Smooth muscle cell (in vitro differentiated cells): ENCODE results near the gene RTN1. TPM values are rescaled to one million over a fixed set of nuclear protein-coding genes. Genes with fewer than 3 reads are reported as not detected.

Source experiments
- DNase-seq: peaks from one replicate; lab custom pipeline; 2025; ENCODE audit not compliant: unreplicated experiment; lab: John Stamatoyannopoulos, UW
- H2AFZ ChIP-seq: fragments of 200-600 bp; sonication (generic); 2 replicates; pipeline ENCODE4 v1.6.0; 2016; ENCODE audit warnings: antibody characterized with exemption, low read depth, mild to moderate bottlenecking
- H3F3A ChIP-seq: fragments of 200-600 bp; sonication (generic); 2 replicates; pipeline ENCODE4 v1.6.0; 2017; ENCODE audit warnings: antibody characterized with exemption, low read depth
- H3K27ac ChIP-seq: fragments of 200-600 bp; sonication (generic); 2 replicates; pipeline ENCODE4 v1.5.1; 2016; ENCODE audit warnings: low read depth, mild to moderate bottlenecking
- H3K27me3 ChIP-seq: fragments of 200-600 bp; sonication (generic); 2 replicates; pipeline ENCODE4 v1.6.1; 2016; ENCODE audit warnings: low read depth, mild to moderate bottlenecking
- H3K36me3 ChIP-seq: fragments of 200-600 bp; sonication (generic); 2 replicates; pipeline ENCODE4 v1.5.1; 2016; ENCODE audit warnings: low read depth
- H3K4me1 ChIP-seq: fragments of 200-600 bp; sonication (generic); 2 replicates; pipeline ENCODE4 v1.5.1; 2016; ENCODE audit warnings: low read depth
- H3K4me2 ChIP-seq: fragments of 200-600 bp; sonication (generic); 2 replicates; pipeline ENCODE4 v1.6.0; 2016; ENCODE audit warnings: mild to moderate bottlenecking
- H3K4me3 ChIP-seq: fragments of 200-600 bp; sonication (generic); 2 replicates; pipeline ENCODE4 v1.5.1; 2016; ENCODE audit warnings: mild to moderate bottlenecking
- H3K79me2 ChIP-seq: fragments of 200-600 bp; sonication (generic); 2 replicates; pipeline ENCODE4 v1.6.0; 2016; ENCODE audit warnings: low read depth, mild to moderate bottlenecking
- H3K9ac ChIP-seq: fragments of 200-600 bp; sonication (generic); 2 replicates; pipeline ENCODE4 v1.6.0; 2016; ENCODE audit warnings: low read depth
- H3K9me3 ChIP-seq: fragments of 200-600 bp; sonication (generic); replicated peaks from 2 replicates; pipeline ENCODE4 v1.5.1; 2016; ENCODE audit warnings: low read depth
- H4K20me1 ChIP-seq: fragments of 200-600 bp; sonication (generic); 2 replicates; pipeline ENCODE4 v1.6.0; 2016; ENCODE audit warnings: low read depth
- WGBS: methylation state at CpG from one replicate; pipeline ENCODE4 v1.1.7; 2016; ENCODE audit warnings: low lambda C conversion rate; 5-methylcytosine and 5-hydroxymethylcytosine counted together
- polyA plus RNA-seq: library from polyadenylated mRNA; unstranded; fragments of >200 nt; fragmentation: Nextera tagmentation; extraction: Ambion mirVana; gene quantifications from 2 replicates; pipeline ENCODE4 v1.2.1, GENCODE V29; 2016
- total RNA-seq: library from RNA; depleted of rRNA; stranded (reverse); fragments of >200 nt; gene quantifications from 2 replicates; pipeline ENCODE4 v1.2.3, GENCODE V29; 2014
- TF ChIP-seq, protein P1 (sequence below): fragments of 200-600 bp; sonication (generic); IDR thresholded peaks from 2 replicates; pipeline ENCODE4 v1.5.1; 2017; ENCODE audit warnings: borderline replicate concordance, mild to moderate bottlenecking, antibody characterized with exemption; ENCODE audit not compliant: insufficient read depth, poor library complexity, severe bottlenecking

Gene RTN1
- total and polyA plus RNA-seq, 2 experiments from 2014 or later, result not detected

DNA sequence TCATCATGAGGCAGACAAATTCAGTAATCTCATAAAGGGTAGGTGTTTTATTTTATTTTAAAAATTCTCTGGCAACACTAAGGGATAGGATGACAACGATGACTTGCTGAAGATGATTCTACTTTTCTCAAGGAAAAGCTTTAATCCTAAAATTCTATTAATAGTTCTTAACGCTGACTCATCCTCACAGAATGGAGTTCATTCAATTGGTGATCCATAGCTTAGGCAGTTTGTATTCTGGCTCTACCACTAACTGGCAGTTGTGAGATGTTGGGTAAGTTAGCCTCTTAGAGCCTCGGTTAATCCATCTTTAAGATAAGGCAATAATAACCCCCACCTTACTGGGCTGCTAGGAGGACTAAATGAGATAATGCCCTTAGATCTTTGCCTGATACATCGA, 116.3 kb downstream of the RTN1 start:
- Histone ChIP-seq H3K4me2 (no peak overlapping the region), H2AFZ (no peak overlapping the region), H3K36me3 (no peaks in the 10 kb centered on the region), H3K4me3 (no peak overlapping the region), H3F3A (no peaks in the 10 kb centered on the region), H3K79me2 (no peaks in the 10 kb centered on the region), H3K9ac (no peak overlapping the region), H3K4me1 (peaks cover 3% of the 10 kb centered on the region), H3K27me3 (no peaks in the 10 kb centered on the region), H4K20me1 (no peaks in the 10 kb centered on the region), H3K9me3 (no peaks in the 10 kb centered on the region), H3K27ac (no peak overlapping the region)
- WGBS, result 38% methylated on average over 4 of the region's 4 CpGs
- DNase-seq, result no peak
- TF ChIP-seq, protein P1, sequence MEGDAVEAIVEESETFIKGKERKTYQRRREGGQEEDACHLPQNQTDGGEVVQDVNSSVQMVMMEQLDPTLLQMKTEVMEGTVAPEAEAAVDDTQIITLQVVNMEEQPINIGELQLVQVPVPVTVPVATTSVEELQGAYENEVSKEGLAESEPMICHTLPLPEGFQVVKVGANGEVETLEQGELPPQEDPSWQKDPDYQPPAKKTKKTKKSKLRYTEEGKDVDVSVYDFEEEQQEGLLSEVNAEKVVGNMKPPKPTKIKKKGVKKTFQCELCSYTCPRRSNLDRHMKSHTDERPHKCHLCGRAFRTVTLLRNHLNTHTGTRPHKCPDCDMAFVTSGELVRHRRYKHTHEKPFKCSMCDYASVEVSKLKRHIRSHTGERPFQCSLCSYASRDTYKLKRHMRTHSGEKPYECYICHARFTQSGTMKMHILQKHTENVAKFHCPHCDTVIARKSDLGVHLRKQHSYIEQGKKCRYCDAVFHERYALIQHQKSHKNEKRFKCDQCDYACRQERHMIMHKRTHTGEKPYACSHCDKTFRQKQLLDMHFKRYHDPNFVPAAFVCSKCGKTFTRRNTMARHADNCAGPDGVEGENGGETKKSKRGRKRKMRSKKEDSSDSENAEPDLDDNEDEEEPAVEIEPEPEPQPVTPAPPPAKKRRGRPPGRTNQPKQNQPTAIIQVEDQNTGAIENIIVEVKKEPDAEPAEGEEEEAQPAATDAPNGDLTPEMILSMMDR, result no peak

DNA sequence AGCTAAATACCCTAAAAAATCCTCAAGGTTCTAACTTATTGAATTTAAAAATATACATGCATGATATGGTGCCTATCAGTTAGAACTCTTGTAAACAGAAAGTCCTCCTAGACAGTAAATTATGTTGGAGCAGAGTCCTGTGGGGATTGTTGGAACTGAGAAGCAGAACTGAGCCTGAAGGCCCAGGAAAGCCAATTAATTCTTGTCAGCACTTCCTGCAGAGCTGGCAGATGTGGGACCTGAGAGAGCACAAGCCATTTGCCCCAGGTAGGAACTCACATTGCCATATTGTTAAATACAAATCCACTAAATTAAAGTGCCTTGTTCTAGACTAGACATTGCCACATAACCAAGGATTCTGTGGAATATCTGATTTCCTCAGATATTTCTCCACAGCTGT, 117.1 kb downstream of the RTN1 start:
- no peaks in the 10 kb centered on the region for H3K36me3 ChIP-seq
- no peaks in the 10 kb centered on the region for H3K27me3 ChIP-seq
- H3K4me1 ChIP-seq, result peaks cover 3% of the 10 kb centered on the region
- no peak overlapping the region for H2AFZ ChIP-seq
- no peak overlapping the region for H3K9ac ChIP-seq
- DNase-seq, result no peak
- H3K79me2 ChIP-seq, result no peaks in the 10 kb centered on the region
- H3K9me3 ChIP-seq, result no peaks in the 10 kb centered on the region
- no peak overlapping the region for H3K27ac ChIP-seq
- H3K4me2 ChIP-seq, result no peak overlapping the region
- no peak overlapping the region for H3K4me3 ChIP-seq
- no peaks in the 10 kb centered on the region for H3F3A ChIP-seq
- TF ChIP-seq, protein P1, result no peak
- H4K20me1 ChIP-seq, result no peaks in the 10 kb centered on the region

DNA sequence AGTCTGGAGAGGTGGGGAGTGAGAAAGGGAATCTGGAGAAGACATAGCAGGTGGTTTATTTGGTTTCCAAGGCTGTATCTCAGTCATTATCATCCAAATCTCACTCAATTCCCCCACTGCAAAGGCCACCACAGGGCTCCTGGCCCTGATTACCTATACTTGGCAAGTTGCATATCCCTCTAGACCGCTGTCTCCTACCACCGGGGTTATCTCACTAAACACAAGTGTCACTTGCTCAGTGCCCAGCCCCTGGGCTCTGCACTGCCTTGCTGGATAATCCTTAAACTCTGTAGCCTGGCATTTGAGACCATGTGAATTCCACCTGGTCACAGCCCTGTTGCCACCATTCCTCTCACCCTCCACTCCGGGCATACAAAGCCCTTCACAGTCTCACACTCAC, 119.0 kb downstream of the RTN1 start:
- Histone ChIP-seq H2AFZ (no peak overlapping the region), H3K4me3 (no peak overlapping the region), H3K27ac (no peak overlapping the region), H3K9ac (no peak overlapping the region), H3K4me2 (no peak overlapping the region), H3K79me2 (no peaks in the 10 kb centered on the region), H3K36me3 (no peaks in the 10 kb centered on the region), H4K20me1 (no peaks in the 10 kb centered on the region), H3K4me1 (peaks cover 3% of the 10 kb centered on the region), H3F3A (no peaks in the 10 kb centered on the region), H3K9me3 (no peaks in the 10 kb centered on the region), H3K27me3 (no peaks in the 10 kb centered on the region)
- WGBS, result 93% methylated on average over 3 of the region's 3 CpGs
- TF ChIP-seq, protein P1, result no peak
- DNase-seq, result no peak

DNA sequence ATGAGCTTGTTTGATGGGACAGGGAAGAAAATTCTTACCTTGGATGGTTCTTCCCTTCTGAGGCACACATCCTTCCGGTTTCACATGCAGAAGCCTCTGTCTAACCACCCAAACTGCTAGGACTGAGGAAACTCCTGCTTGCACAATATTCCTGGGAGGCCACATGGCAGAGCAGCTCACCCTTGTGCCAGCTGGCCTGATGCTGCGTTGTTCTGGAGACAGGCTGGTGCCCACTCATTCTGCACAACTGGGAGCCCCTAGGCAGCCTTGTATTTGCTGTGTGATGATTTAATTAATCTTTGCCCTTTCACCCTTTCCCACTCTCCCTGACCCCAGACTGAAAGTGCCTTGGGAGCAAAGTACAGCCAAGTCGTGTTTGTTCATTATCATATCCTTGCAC, 130.8 kb downstream of the RTN1 start:
- no peaks in the 10 kb centered on the region for H3K4me1 ChIP-seq
- TF ChIP-seq, protein P1, result no peak

More for the DNA sequence above, 130.8 kb downstream of the RTN1 start:
- Histone ChIP-seq H3K79me2 (no peaks in the 10 kb centered on the region), H2AFZ (no peak overlapping the region), H3K27ac (no peak overlapping the region), H3K4me2 (no peak overlapping the region), H3F3A (no peaks in the 10 kb centered on the region), H4K20me1 (no peaks in the 10 kb centered on the region), H3K36me3 (no peaks in the 10 kb centered on the region), H3K27me3 (no peaks in the 10 kb centered on the region), H3K4me3 (no peak overlapping the region), H3K9ac (no peak overlapping the region), H3K9me3 (no peaks in the 10 kb centered on the region)
- 93% methylated on average over 3 of the region's 3 CpGs for WGBS
- DNase-seq, result no peak
